Aorta (tissue), 5 donors: Measurements from ENCODE around the gene LCN10. TPM values are rescaled to one million over a fixed set of nuclear protein-coding genes. Genes with fewer than 3 reads are reported as not detected.
"Not testable (repeated sequence)": the region's sequence is repeated elsewhere in the genome, so short reads cannot be mapped to it uniquely, and the experiment has no call there.

ENCODE experiments used
- ATAC-seq: fragments of 200-7000 bp; cut with Tn5 transposase; one replicate; pipeline ENCODE4 v1.9.1; 2022; ENCODE audit warnings: moderate library complexity; ENCODE audit not compliant: low FRiP score
- DNase-seq, 2 donors: peaks; one replicate each; pipeline ENCODE4 v3.0.0-alpha.2; 2020
- H3K27ac ChIP-seq, 2 donors: one replicate each; pipeline ENCODE4 v1.5.1; 2013; ENCODE audit warnings: low read length in 2 of 2, mild to moderate bottlenecking in 2 of 2, moderate library complexity in 2 of 2, control low read depth in 1 of 2, inconsistent platforms in 1 of 2, low read depth in 1 of 2
- H3K27me3 ChIP-seq, 2 donors: one replicate each; pipeline ENCODE4 v1.6.1; 2013; ENCODE audit warnings: control low read depth in 1 of 2, low read length in 1 of 2, mild to moderate bottlenecking in 1 of 2, moderate library complexity in 1 of 2; ENCODE audit not compliant: insufficient read depth in 2 of 2, control insufficient read depth in 1 of 2
- H3K36me3 ChIP-seq, 2 donors: one replicate each; pipeline ENCODE4 v1.6.1; 2013; ENCODE audit warnings: control low read depth in 1 of 2, low read length in 1 of 2, mild to moderate bottlenecking in 1 of 2; ENCODE audit not compliant: insufficient read depth in 2 of 2, control insufficient read depth in 1 of 2
- H3K4me1 ChIP-seq, 2 donors: one replicate each; pipeline ENCODE4 v1.6.1; 2013; ENCODE audit warnings: low read length in 2 of 2, control low read depth in 1 of 2, mild to moderate bottlenecking in 1 of 2, moderate library complexity in 1 of 2; ENCODE audit not compliant: insufficient read depth in 2 of 2, control insufficient read depth in 1 of 2
- H3K4me3 ChIP-seq, 2 donors: one replicate each; pipeline ENCODE4 v1.5.1; 2013; ENCODE audit warnings: low read length in 2 of 2, control low read depth in 1 of 2, mild to moderate bottlenecking in 1 of 2
- H3K9me3 ChIP-seq: one replicate; pipeline ENCODE4 v1.6.1; 2013; ENCODE audit warnings: mild to moderate bottlenecking, low read length; ENCODE audit not compliant: control insufficient read depth
- WGBS, 2 donors: extraction: QIAGEN DNeasy Blood & Tissue Kit; methylation state at CpG; one replicate each; pipeline ENCODE4 v1.1.7; 2013; 5-methylcytosine and 5-hydroxymethylcytosine counted together
- intact Hi-C, 2 donors: fragments of 100-400 bp; cut with DNase I; formaldehyde crosslinking; loops; one replicate each; pipeline versions ENCODE4 v1.14.2 to v1.15.0; 2022
- polyA plus RNA-seq, 2 donors: library from polyadenylated mRNA; stranded (reverse); fragments of 200-250 nt; gene quantifications; one replicate each; pipeline ENCODE4 v1.2.3, GENCODE V29; 2013
- total RNA-seq, 2 donors: library from RNA; stranded (reverse); fragmentation: NEBNext Ultra II Directional; extraction: Animal tissue kit (Norgen Biotek cat#: 25700); gene quantifications; one replicate each; pipeline ENCODE4 v1.2.1, GENCODE V29; 2021
- donor health status: healthy with polysubstance abuse.
- donor health status: Bipolar disorder and iron deficiency.
- donor health status: DM: no; HTN: no; CAD: no.
- donor health status: DM: no; HTN: no; CAD: no.
- donor health status: DM: yes; HTN: yes; CAD: no.

The LCN10 gene
- total and polyA plus RNA-seq, 4 donors: 0.25 to 13.4 (median 6.7) TPM

DNA sequence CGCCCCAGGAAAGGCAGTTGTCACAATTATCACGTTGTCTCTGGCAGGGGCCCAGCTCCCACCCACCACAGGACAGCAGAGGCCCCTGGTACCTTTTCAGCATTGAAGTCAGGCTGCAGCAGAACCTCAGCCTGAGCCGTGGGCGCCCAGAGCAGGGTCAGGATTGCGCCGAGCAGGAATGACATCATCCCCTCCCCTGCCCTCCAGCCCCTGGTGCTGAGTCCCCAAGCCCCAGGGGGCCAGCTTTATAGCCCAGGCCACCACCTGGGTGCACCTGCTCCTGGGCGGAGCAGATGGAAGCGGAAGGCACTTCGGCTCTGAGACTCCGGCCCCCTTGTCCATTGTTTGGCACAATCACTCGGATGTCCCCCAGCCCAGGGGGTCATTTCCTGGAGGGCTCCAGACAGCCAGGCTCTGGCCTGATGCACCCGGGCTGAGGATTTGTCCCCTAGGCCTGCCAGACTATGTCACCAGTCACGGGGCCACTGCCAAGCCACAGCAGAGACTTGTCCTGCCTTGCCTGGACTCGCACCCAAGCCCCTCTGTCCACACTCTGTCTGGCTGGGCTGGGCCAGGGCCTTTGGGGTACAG is 21.7 kb upstream of the LCN10 start, which contains the start of gene LCN15:
TSS of gene LCN15 (minus strand) at position 218 of the 591 bp plus-strand sequence. CDS start at position 188, 30 bp downstream.
- Histone ChIP-seq H3K9me3 (no peaks in the 10 kb centered on the region), H3K36me3 (no peaks in the 10 kb centered on the region), H3K27me3 (no peaks in the 10 kb centered on the region), H3K27ac (no peak within 1 kb of the TSS), H3K4me3 (no peak within 1 kb of the TSS), H3K4me1 (no peaks in the 10 kb centered on the region)
- intact Hi-C loops: no loop called here
- WGBS, 2 donors: 78% methylated on average over 14 of the region's 14 CpGs
- DNase-seq (peak; percentile 44 to 45), ATAC-seq (no peak)

DNA sequence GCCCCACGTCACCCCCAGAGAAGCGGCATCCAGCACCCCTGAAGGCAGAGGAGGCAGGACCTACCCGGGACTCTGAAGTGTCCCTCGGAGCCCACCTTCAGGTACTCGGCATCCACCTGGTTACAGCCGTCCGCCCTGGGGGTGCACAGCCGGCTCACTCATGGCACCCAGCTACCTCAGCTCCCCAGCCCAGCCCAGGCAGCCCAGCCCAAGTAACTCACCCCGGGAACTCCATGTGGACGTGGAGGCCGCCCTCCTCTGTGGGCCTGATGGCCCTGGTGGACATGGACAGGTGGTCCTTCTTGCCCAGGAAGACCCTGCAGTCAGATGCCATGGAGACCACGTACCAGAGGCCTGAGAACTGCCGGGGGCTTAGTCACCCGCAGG is 20.9 kb upstream of the LCN10 start:
- H3K4me3 ChIP-seq: no peak overlapping the region
- no peak overlapping the region for H3K27ac ChIP-seq
- no peaks in the 10 kb centered on the region for H3K27me3 ChIP-seq
- intact Hi-C loops: no loop called here
- H3K9me3 ChIP-seq: no peaks in the 10 kb centered on the region
- DNase-seq (peak in 1 of 2 donors; percentile 70), ATAC-seq (no peak)
- H3K36me3 ChIP-seq: no peaks in the 10 kb centered on the region
- WGBS, 2 donors: 84 to 86% methylated on average over 14 of the region's 14 CpGs
- no peaks in the 10 kb centered on the region for H3K4me1 ChIP-seq

DNA sequence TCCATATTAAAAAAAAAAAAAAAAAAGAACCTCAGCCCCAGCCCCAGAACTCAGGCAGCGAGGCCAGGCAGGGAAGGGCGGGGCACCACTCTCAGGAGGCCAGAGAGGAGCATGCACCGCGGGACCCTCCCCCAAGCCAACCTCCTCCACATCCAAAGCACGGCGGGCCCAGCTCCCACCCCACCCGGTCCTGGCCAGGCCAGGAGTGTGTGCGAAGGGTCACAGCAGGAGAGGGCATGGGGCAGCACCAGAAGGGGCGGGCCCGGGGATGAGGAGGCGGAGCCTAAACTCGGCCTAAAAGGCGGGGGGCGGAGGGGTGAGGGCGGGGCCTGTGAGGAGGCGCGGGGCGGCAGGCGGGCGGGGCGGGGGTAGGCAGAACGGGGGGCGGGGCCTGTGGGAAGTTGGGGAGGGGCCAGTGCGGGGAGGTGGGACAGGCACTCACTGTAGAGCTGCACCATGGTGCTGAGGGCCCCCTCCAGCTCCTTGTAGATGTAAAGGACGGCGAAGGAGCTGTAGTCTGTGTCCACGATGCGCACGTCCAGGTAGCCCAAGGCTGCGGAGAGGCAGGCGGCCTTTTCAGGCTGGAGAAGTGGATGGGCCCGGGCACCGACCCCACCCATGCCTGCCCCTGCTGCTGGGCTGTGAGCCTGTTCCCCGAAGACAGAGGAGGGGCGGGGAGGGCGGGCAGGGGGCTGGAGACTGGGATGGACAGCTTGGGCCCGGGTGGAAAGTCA is 20.3 kb upstream of the LCN10 start:
- H3K27me3 ChIP-seq: no peaks in the 10 kb centered on the region
- no peak overlapping the region for H3K4me3 ChIP-seq
- no peak overlapping the region for H3K27ac ChIP-seq
- 14 to 18% methylated on average over 37 of the region's 37 CpGs for WGBS, 2 donors
- H3K36me3 ChIP-seq: no peaks in the 10 kb centered on the region
- intact Hi-C loops: no loop called here
- no peaks in the 10 kb centered on the region for H3K4me1 ChIP-seq
- ATAC-seq (peak; percentile 33), DNase-seq (peak; percentile 43 to 84)
- H3K9me3 ChIP-seq: no peaks in the 10 kb centered on the region

DNA sequence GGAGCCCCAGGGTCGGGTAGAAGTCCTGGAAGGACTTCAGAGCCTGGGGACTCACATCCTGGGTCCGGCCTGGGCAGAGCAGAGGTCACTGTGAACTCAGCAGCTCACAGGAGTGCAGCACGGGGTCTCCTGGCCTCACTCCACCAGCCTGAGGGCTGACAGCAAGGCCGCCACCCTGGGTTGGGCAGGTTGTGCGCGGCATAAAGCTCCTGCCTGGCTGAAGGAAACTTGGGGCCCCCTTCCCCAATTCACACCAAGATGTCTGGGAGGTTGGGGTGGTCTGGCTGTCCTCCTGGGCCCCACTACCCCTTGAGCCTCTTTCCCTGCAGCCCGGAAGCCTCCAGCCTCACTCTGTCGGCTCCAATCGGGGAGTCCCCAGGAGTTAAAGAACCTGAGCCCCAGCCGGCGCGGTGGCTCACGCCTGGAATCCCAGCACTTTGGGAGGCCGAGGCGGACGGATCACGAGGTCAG is 19.5 kb upstream of the LCN10 start:
- Histone ChIP-seq H3K27ac (no peak overlapping the region), H3K9me3 (no peaks in the 10 kb centered on the region), H3K4me1 (no peaks in the 10 kb centered on the region), H3K27me3 (no peaks in the 10 kb centered on the region), H3K36me3 (no peaks in the 10 kb centered on the region), H3K4me3 (no peak overlapping the region)
- DNase-seq: peak; percentile 37 to 43
- ATAC-seq: no peak
- intact Hi-C loops: no loop called here
- 80 to 82% methylated on average over 17 of the region's 17 CpGs for WGBS, 2 donors

DNA sequence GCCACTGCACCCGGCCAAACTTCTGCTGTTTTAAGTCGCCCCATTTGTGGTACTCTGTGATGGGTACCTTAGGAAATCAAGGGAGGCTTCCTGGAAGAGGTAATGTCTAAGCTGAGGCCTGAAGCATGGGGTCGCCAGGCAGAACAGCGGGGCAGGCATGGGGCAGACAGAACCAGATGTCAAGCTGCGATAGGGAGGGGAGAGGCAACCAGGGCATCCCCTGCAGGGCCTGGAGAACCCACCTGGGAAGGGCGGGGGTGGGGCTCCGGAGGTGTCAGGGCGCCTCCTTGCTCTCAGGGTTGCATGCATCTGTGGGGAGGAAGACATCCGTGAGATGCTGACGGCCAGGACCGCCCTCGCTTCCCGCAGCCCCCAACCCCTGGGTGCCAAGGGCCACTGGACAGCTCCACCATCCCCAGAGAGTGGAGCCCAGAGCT is 18.8 kb upstream of the LCN10 start:
- no peak overlapping the region for H3K27ac ChIP-seq
- no peaks in the 10 kb centered on the region for H3K27me3 ChIP-seq
- no peaks in the 10 kb centered on the region for H3K9me3 ChIP-seq
- WGBS, 2 donors: 81 to 88% methylated on average over 11 to 13 of the region's 13 CpGs
- H3K36me3 ChIP-seq: no peaks in the 10 kb centered on the region
- H3K4me1 ChIP-seq: no peaks in the 10 kb centered on the region
- intact Hi-C loops: no loop called here
- ATAC-seq (no peak), DNase-seq (peak; percentile 26 to 34)
- no peak overlapping the region for H3K4me3 ChIP-seq

DNA sequence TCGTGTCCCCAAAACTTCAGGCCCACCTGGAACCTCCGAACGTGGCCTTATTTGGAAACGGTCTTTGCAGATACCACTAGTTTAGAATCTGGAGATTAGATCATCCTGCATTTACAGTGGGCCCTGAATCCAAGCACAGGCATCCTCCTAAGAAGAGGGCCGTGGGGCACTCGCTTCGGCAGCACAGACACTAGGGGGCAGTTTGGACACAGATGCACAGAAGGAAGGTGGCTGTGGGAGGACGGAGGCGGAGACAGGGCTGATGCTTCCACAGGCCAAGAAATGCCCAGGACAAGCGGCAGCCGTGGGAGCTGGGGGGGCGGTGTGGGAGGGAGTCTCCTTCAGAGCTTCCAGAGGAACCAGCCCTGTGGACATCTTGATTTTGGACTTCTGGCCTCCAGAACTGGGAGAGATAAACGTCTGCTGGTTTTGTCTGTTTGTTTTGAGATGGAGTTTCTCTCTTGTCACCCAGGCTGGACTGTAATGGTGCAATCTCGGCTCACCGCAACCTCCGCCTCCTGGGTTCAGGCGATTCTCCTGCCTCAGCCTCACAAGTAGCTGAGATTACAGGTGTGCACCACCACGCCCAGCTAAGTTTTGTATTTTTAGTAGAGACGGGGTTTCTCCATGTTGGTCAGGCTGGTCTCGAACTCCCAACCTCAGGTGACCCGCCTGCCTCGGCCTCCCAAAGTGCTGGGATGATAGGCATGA is 18.2 kb upstream of the LCN10 start:
- H3K27me3 ChIP-seq, H3K4me3 ChIP-seq, H3K36me3 ChIP-seq, H3K27ac ChIP-seq, ATAC-seq, intact Hi-C loops, H3K4me1 ChIP-seq, H3K9me3 ChIP-seq: not testable (repeated sequence)
- peak; percentile 66 to 82 for DNase-seq
- WGBS, 2 donors: 41 to 43% methylated on average over 22 of the region's 22 CpGs

DNA sequence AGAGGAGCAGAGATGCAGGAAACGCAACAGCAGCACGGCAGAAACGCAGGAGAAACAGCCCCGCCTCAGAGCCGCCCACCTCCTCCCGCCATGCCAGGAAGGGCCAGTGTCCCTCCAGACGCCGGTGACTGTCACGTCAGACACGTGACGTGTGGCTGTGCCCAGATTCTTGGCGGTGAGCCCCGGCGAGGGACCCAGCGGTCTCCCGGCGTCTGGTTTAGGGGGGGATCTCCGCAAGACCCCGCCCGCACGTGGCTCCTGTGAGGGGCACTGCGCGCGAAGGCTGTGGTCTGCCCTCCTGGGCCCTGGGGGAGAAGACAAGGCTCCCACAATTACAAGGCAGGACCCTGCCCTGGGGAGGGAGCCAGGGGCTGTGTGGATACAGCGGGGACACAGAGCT is 17.7 kb upstream of the LCN10 start:
- WGBS, 2 donors: 67% methylated on average over 25 of the region's 25 CpGs
- no peaks in the 10 kb centered on the region for H3K27me3 ChIP-seq
- H3K4me3 ChIP-seq: no peak overlapping the region
- H3K27ac ChIP-seq: no peak overlapping the region
- intact Hi-C loops: no loop called here
- no peaks in the 10 kb centered on the region for H3K4me1 ChIP-seq
- DNase-seq (peak; percentile 29 to 77), ATAC-seq (no peak)
- H3K36me3 ChIP-seq: no peaks in the 10 kb centered on the region
- H3K9me3 ChIP-seq: no peaks in the 10 kb centered on the region

DNA sequence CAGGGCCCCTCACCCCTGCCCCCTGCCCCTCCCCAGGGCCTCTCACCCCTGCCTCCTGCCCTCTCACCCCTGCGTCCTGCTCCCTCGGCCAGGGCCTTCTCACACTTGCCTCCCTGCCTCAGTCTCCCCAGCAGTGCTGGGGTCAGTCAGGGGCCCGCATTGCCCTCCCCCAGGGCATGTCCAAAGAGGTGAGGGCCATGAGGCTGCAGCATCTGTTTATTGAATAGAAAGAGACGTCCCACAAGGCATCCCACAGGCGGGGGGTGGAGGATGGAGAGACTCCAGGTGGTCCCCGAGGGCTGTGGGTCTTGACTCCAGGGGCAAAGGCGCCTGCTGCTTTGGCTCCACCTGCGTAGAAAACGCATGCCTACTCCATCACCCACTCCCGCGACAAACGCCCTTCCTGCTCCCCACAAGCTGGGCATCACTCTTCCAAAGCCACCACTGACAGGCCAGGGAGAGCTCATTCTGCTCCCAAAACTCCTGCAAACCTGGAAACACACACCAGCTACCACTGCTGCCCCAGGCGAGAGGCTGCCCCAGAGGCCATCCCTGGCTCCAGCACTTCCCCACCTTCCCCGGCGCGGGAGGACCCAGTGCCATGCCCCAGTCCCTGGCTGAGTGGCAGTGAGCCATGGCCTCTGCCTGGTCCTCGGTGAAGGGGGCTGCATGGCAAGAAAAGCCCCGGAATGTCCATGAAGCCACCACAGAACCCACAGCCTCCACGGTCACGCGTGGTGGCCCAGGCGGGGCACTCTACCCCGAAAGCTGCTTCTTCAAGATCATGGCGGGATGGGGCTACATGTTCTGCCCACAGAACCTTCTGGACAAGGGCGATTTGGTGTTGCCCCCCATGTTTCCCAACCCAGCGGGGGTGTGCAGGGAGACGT is 16.9 kb upstream of the LCN10 start:
- ATAC-seq (no peak), DNase-seq (peak; percentile 40 to 61)
- H3K4me1 ChIP-seq: no peaks in the 10 kb centered on the region
- 84 to 87% methylated on average over 25 to 27 of the region's 27 CpGs for WGBS, 2 donors
- no peak overlapping the region for H3K27ac ChIP-seq
- H3K36me3 ChIP-seq: no peaks in the 10 kb centered on the region
- intact Hi-C loops: no loop called here
- H3K4me3 ChIP-seq: no peak overlapping the region
- no peaks in the 10 kb centered on the region for H3K27me3 ChIP-seq
- H3K9me3 ChIP-seq: no peaks in the 10 kb centered on the region
